DND-41 (cell line): Measurements from ENCODE around the gene CSNK1G1.

ENCODE experiments used
- ATAC-seq: fragments of 200-7000 bp; cut with Tn5 transposase; 3 replicates; pipeline ENCODE4 v1.9.1; 2021; ENCODE audit warnings: low read depth; ENCODE audit not compliant: insufficient read depth
- DNase-seq: peaks from one replicate; pipeline ENCODE4 v3.0.0-alpha.2; 2020
- H2AFZ ChIP-seq: 2 replicates; pipeline ENCODE4 v1.6.0; 2012; ENCODE audit warnings: low read depth, low read length
- H3K27ac ChIP-seq: 2 replicates; pipeline ENCODE4 v1.5.1; 2012; ENCODE audit warnings: low read length, inconsistent platforms
- H3K27me3 ChIP-seq: fragments of 200-600 bp; sonication (generic); 2 replicates; pipeline ENCODE4 v1.6.0; 2012; ENCODE audit warnings: low read length, mild to moderate bottlenecking, inconsistent platforms; ENCODE audit not compliant: insufficient read depth, poor library complexity
- H3K36me3 ChIP-seq: 2 replicates; pipeline ENCODE4 v1.5.1; 2012; ENCODE audit warnings: low read length, inconsistent platforms; ENCODE audit not compliant: insufficient read depth
- H3K4me1 ChIP-seq: 2 replicates; pipeline ENCODE4 v1.5.1; 2012; ENCODE audit warnings: mild to moderate bottlenecking, low read length; ENCODE audit not compliant: insufficient read depth
- H3K4me2 ChIP-seq: 2 replicates; pipeline ENCODE4 v1.6.0; 2012; ENCODE audit warnings: mild to moderate bottlenecking, moderate library complexity, low read length, inconsistent platforms; ENCODE audit not compliant: insufficient read depth
- H3K4me3 ChIP-seq, 2 experiments: fragments of 200-600 bp in 1 of 2; shearing (Covaris generic) in 1 of 2; 2 replicates each; pipeline ENCODE4 v1.5.1; 2012 to 2016; ENCODE audit warnings: inconsistent platforms in 2 of 2, low read length in 2 of 2, mild to moderate bottlenecking in 2 of 2, low read depth in 1 of 2, moderate library complexity in 1 of 2
- H3K79me2 ChIP-seq: 2 replicates; pipeline ENCODE4 v1.6.0; 2012; ENCODE audit warnings: low read length, inconsistent platforms; ENCODE audit not compliant: insufficient read depth
- H3K9ac ChIP-seq: 2 replicates; pipeline ENCODE4 v1.6.0; 2012; ENCODE audit warnings: low read depth, mild to moderate bottlenecking, inconsistent platforms, low read length, moderate library complexity
- H3K9me3 ChIP-seq: 2 replicates; pipeline ENCODE4 v1.5.1; 2012; ENCODE audit warnings: low read length, moderate library complexity, mild to moderate bottlenecking, inconsistent platforms; ENCODE audit not compliant: insufficient read depth, severe bottlenecking
- H4K20me1 ChIP-seq: 2 replicates; pipeline ENCODE4 v1.6.0; 2012; ENCODE audit warnings: low read length; ENCODE audit not compliant: insufficient read depth
- EZH2 ChIP-seq: IDR thresholded peaks from 3 replicates; pipeline ENCODE4 v1.6.1; 2012; ENCODE audit warnings: borderline replicate concordance, low read depth, mild to moderate bottlenecking, moderate library complexity, low read length, inconsistent platforms; ENCODE audit not compliant: severe bottlenecking
- TF ChIP-seq, protein P1 (sequence below): IDR thresholded peaks from 2 replicates; pipeline ENCODE4 v1.5.1; 2012; ENCODE audit warnings: borderline replicate concordance, low read length, moderate library complexity, mild to moderate bottlenecking; ENCODE audit not compliant: poor library complexity, severe bottlenecking; ENCODE audit errors: extremely low read depth

CSNK1G1 gene

DNA sequence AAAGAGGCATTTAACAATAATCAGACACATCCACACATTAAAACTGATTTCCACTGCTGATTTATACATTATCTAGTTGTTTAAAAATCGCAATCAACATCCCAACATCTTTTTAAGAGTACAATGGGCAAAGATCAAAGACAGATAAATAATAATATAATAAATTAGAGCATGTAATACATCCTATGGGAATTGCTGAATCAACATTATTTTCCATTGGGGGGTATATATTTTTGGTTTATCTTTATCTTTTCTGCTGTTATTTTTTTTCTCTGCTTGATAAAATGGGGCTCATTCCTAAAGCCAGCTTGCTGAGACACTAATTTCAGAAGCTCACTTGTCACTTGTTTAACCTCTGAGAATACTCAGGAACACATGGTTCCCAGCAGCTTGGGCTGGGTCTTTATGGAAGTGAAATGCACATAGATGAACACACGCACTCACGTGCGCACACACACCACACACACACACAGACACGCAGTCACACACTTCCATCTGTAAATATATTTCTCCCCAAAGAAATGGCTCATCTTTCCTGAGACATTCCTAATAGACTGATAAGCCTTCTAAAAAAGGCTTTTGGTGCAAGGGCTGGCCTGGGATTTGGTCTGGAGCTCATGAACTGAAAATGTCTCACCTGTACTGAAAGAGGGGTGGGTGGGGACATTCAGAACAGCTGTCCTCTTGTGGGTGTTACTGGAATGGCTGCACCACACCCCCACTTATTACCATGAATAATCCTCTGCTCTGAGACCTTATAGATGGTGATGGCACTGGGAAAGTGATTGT is 189.7 kb downstream of the CSNK1G1 start:
- Histone ChIP-seq H3K36me3 (peaks cover 14% of the 10 kb centered on the region), H3K9me3 (no peaks in the 10 kb centered on the region), H3K4me2 (no peak overlapping the region), H3K4me3 (no peak overlapping the region), H3K27ac (no peak overlapping the region), H2AFZ (no peak overlapping the region), H4K20me1 (no peaks in the 10 kb centered on the region; the same call in 1 of the 2 replicates), H3K79me2 (peaks cover 17% of the 10 kb centered on the region), H3K27me3 (no peaks in the 10 kb centered on the region), H3K9ac (no peak overlapping the region), H3K4me1 (peaks cover 21% of the 10 kb centered on the region)
- ATAC-seq, result no peak
- DNase-seq, result no peak
- TF ChIP-seq, protein P1, sequence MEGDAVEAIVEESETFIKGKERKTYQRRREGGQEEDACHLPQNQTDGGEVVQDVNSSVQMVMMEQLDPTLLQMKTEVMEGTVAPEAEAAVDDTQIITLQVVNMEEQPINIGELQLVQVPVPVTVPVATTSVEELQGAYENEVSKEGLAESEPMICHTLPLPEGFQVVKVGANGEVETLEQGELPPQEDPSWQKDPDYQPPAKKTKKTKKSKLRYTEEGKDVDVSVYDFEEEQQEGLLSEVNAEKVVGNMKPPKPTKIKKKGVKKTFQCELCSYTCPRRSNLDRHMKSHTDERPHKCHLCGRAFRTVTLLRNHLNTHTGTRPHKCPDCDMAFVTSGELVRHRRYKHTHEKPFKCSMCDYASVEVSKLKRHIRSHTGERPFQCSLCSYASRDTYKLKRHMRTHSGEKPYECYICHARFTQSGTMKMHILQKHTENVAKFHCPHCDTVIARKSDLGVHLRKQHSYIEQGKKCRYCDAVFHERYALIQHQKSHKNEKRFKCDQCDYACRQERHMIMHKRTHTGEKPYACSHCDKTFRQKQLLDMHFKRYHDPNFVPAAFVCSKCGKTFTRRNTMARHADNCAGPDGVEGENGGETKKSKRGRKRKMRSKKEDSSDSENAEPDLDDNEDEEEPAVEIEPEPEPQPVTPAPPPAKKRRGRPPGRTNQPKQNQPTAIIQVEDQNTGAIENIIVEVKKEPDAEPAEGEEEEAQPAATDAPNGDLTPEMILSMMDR, result no peak
- no peak for TF ChIP-seq EZH2

DNA sequence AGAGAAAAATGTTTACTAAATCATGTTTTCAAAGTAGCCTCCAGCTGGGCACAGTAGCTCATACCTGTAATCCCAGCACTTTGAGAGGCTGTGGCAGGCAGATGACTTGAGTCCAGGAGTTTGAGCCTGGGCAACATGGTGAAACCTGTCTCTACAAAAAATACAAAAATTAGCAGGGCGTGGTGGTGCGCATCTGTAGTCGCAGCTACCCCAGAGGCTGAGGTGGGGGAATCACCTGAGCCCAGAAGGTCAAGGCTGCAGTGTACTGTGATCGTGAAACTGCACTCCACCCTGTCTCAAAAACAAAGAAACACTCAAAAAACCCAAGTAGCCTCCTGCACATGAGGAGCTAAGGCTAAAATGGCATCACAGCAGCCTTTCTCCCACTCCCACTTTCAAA is 191.5 kb downstream of the CSNK1G1 start:
- Histone ChIP-seq H3K4me2 (peak overlapping the region; percentile 82), H2AFZ (no peak overlapping the region), H4K20me1 (no peaks in the 10 kb centered on the region; the same call in 1 of the 2 replicates), H3K27me3 (no peaks in the 10 kb centered on the region), H3K27ac (no peak overlapping the region), H3K4me1 (peaks cover 39% of the 10 kb centered on the region), H3K4me3 (no peak overlapping the region), H3K36me3 (peaks cover 15% of the 10 kb centered on the region), H3K9me3 (no peaks in the 10 kb centered on the region), H3K79me2 (peaks cover 27% of the 10 kb centered on the region), H3K9ac (peak overlapping the region; percentile 71; the same call in 1 of the 2 replicates)
- DNase-seq (no peak), ATAC-seq (no peak)
- TF ChIP-seq, protein P1, result no peak
- TF ChIP-seq EZH2, result no peak

DNA sequence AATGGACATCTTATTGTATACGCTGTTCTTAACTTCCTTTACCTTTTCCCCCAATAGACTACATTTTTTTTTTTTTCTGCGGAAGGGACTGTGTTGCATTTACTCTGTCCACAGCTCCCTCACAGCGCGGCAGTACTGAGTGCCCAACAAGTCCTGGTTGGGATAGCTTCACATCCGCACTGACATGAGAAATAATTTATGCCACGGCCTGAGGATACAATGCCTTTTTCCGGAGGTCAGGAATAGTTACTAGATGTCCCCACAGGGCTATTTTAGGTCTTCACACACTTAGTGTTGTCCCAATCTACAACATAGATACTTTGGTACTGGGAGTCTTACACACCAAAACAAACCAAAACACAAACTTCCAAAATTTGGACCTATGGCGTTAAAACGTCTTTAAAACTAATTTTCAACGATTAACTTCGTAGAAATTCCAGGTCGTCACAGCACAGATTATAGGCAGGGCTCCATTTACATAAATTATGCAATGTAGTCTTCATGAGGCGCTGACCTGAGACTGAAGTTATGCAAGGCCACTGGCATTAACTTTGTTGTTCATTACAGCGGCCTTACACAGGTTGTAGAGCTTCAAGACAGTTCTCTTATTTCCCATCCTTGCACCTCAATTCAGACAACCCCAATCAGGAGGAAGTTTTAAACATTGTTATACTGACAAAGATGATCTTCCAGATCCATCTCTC is 192.2 kb downstream of the CSNK1G1 start:
- peaks cover 43% of the 10 kb centered on the region for H3K4me1 ChIP-seq
- H3K4me3 ChIP-seq, result peak overlapping the region; percentile 75 to 90
- H3K36me3 ChIP-seq, result peaks cover 20% of the 10 kb centered on the region
- H3K79me2 ChIP-seq, result peaks cover 30% of the 10 kb centered on the region
- TF ChIP-seq EZH2, result no peak
- TF ChIP-seq, protein P1, result no peak
- H3K4me2 ChIP-seq, result peak overlapping the region; percentile 82
- ATAC-seq (peak; percentile 1; the same call in 1 of the 3 replicates), DNase-seq (no peak)
- H3K9ac ChIP-seq, result peak overlapping the region; percentile 71
- peak overlapping the region; percentile 93 for H2AFZ ChIP-seq
- H3K27me3 ChIP-seq, result no peaks in the 10 kb centered on the region
- H3K27ac ChIP-seq, result peak overlapping the region; percentile 92
- H3K9me3 ChIP-seq, result no peaks in the 10 kb centered on the region
- peaks cover under 1% of the 10 kb centered on the region; the same call in 1 of the 2 replicates for H4K20me1 ChIP-seq
